HG03064 (cell line): ENCODE data around the gene MICU2.

Experiments
- ATAC-seq: cut with Tn5 transposase; IDR thresholded peaks from one replicate; pipeline ENCODE4 v1.9.1; 2021; ENCODE audit warnings: low read depth; ENCODE audit not compliant: unreplicated experiment

MICU2 gene

GRCh38 chr13:21549633-21550032 lies 54.3 kb downstream of the MICU2 start:
- ATAC-seq, result no peak

- no peak for ATAC-seq
These were observed 55.4 kb downstream of the MICU2 start for GRCh38 chr13:21548577-21548976.

- no peak for ATAC-seq
These were observed 57.6 kb downstream of the MICU2 start for GRCh38 chr13:21546372-21546771.

- ATAC-seq, result no peak
These were observed 59.5 kb downstream of the MICU2 start for GRCh38 chr13:21544515-21544914.

- no peak for ATAC-seq
These were observed 61.4 kb downstream of the MICU2 start for GRCh38 chr13:21542563-21542962.

GRCh38 chr13:21541980-21542379 lies 62.0 kb downstream of the MICU2 start:
- ATAC-seq, result no peak

- ATAC-seq, result no peak
These were observed 62.7 kb downstream of the MICU2 start for GRCh38 chr13:21541271-21541670.

- no peak for ATAC-seq
These were observed 64.3 kb downstream of the MICU2 start for GRCh38 chr13:21539687-21540086.

- ATAC-seq, result no peak
These were observed 65.2 kb downstream of the MICU2 start for GRCh38 chr13:21538753-21539152.

GRCh38 chr13:21538280-21538679 lies 65.7 kb downstream of the MICU2 start:
- ATAC-seq, result no peak

- ATAC-seq, result no peak
These were observed 66.9 kb downstream of the MICU2 start for GRCh38 chr13:21537105-21537504.

- no peak for ATAC-seq
These were observed 69.2 kb downstream of the MICU2 start for GRCh38 chr13:21534760-21535159.

GRCh38 chr13:21531455-21531854 lies 72.5 kb downstream of the MICU2 start:
- no peak for ATAC-seq

GRCh38 chr13:21530656-21531055 lies 73.3 kb downstream of the MICU2 start:
- ATAC-seq, result no peak

- ATAC-seq, result no peak
These were observed 74.7 kb downstream of the MICU2 start for GRCh38 chr13:21529146-21529893.

- no peak for ATAC-seq
These were observed 75.4 kb downstream of the MICU2 start for GRCh38 chr13:21528616-21529015.

GRCh38 chr13:21526707-21527540 lies 77.0 kb downstream of the MICU2 start:
- no peak for ATAC-seq

GRCh38 chr13:21522847-21523246 lies 81.1 kb downstream of the MICU2 start:
- ATAC-seq, result no peak

GRCh38 chr13:21522130-21522529 lies 81.8 kb downstream of the MICU2 start:
- no peak for ATAC-seq

GRCh38 chr13:21518617-21519144 lies 85.3 kb downstream of the MICU2 start:
- ATAC-seq, result no peak

- ATAC-seq, result no peak
These were observed 86.4 kb downstream of the MICU2 start for GRCh38 chr13:21517576-21517975.

GRCh38 chr13:21516805-21517204 lies 87.2 kb downstream of the MICU2 start:
- ATAC-seq, result no peak
